ENCODE measurements around the gene DENND4A.

DENND4A gene

GRCh38 chr15:65772930-65773329 lies 19.2 kb downstream of the DENND4A start:
- no peak for DNase-seq
- no peaks in the 10 kb centered on the region for H3K9me3 ChIP-seq
- no peaks in the 10 kb centered on the region for H3K36me3 ChIP-seq
- no peak overlapping the region for H3K4me3 ChIP-seq
- peaks cover 0 to 5% (median 0%) of the 10 kb centered on the region in 4 donors for H3K4me1 ChIP-seq
- intact Hi-C loops (cut with DNase I; ENCODE audit: low total_unique reads): no loop called here
- no peak overlapping the region for H3K27ac ChIP-seq
- no peaks in the 10 kb centered on the region for H3K27me3 ChIP-seq
- no peak for TF ChIP-seq CTCF (IDR thresholded peaks at IDR 0.05)

- Histone ChIP-seq H3K4me1 (peaks cover 0 to 11% (median 0%) of the 10 kb centered on the region in 4 donors), H3K36me3 (no peaks in the 10 kb centered on the region), H3K27ac (no peak overlapping the region), H3K9me3 (no peaks in the 10 kb centered on the region), H3K4me3 (no peak overlapping the region), H3K27me3 (no peaks in the 10 kb centered on the region)
- DNase-seq: no peak
- intact Hi-C loops (cut with DNase I; ENCODE audit: low total_unique reads): no loop called here
- no peak for TF ChIP-seq CTCF (IDR thresholded peaks at IDR 0.05)
Measured at GRCh38 chr15:65771870-65772269, 20.2 kb downstream of the DENND4A start.

GRCh38 chr15:65769482-65769881 lies 22.6 kb downstream of the DENND4A start:
- Histone ChIP-seq H3K4me3 (no peak overlapping the region), H3K4me1 (peaks cover 0 to 13% (median 0%) of the 10 kb centered on the region in 4 donors), H3K27me3 (no peaks in the 10 kb centered on the region), H3K27ac (no peak overlapping the region), H3K36me3 (no peaks in the 10 kb centered on the region), H3K9me3 (no peaks in the 10 kb centered on the region)
- DNase-seq: no peak
- TF ChIP-seq CTCF (IDR thresholded peaks at IDR 0.05): no peak
- intact Hi-C loops (cut with DNase I; ENCODE audit: low total_unique reads): no loop called here

- Histone ChIP-seq H3K4me3 (no peak overlapping the region), H3K27ac (no peak overlapping the region), H3K9me3 (no peaks in the 10 kb centered on the region), H3K4me1 (peaks cover 0 to 23% (median 0%) of the 10 kb centered on the region in 4 donors), H3K36me3 (no peaks in the 10 kb centered on the region), H3K27me3 (no peaks in the 10 kb centered on the region)
- no peak for TF ChIP-seq CTCF (IDR thresholded peaks at IDR 0.05)
- no peak for DNase-seq
- intact Hi-C loops (cut with DNase I; ENCODE audit: low total_unique reads): no loop called here
Measured at GRCh38 chr15:65767895-65768294, 24.2 kb downstream of the DENND4A start.

- Histone ChIP-seq H3K27me3 (no peaks in the 10 kb centered on the region), H3K27ac (no peak overlapping the region), H3K9me3 (no peaks in the 10 kb centered on the region), H3K4me3 (no peak overlapping the region), H3K4me1 (peaks cover 0 to 25% (median 0%) of the 10 kb centered on the region in 4 donors), H3K36me3 (no peaks in the 10 kb centered on the region)
- no peak for TF ChIP-seq CTCF (IDR thresholded peaks at IDR 0.05)
- no peak for DNase-seq
- intact Hi-C loops (cut with DNase I; ENCODE audit: low total_unique reads): no loop called here
Measured at GRCh38 chr15:65767264-65767595, 24.9 kb downstream of the DENND4A start.
